ENCODE results near the gene NBPF1.
"Not testable (repeated sequence)": the region's sequence is repeated elsewhere in the genome, so short reads cannot be mapped to it uniquely, and the experiment has no call there.

Gene NBPF1

DNA sequence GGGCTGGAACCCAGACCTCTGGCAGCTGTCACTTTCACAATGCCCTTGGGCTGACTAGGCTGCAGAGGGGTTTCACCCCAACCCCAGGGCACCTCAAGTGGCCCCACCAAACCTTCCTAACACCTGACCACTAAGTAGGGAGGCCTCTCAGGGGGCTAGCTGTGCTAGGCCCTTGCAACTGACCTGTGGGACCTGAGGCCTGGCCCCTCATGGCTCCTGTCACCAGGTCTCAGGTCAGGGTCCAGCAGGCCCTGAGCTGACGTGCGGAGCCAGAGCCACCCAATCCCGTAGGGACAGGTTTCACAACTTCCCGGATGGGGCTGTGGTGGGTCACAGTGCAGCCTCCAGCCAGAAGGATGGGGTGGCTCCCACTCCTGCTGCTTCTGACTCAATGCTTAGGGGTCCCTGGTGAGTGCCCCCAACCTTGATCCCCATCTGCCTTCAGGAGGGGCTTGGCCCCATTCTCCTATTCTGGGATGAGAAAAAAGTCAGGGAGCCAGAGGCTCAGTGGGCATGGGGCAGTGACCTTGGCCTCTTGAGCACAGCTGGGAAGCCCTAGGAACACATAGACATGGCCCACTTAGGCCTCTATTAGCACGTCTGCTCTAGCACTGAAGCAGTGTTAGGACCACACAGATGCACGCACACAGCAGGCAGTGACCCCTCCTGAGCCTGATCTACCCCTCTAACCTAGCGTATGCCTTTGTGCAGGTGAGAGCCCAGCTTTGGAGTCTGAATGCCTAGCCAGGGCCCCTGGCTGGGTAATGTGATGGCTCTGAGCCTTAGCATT lies 32.1 kb upstream of the NBPF1 start:
- peak; percentile 27 to 30 for DNase-seq (ENCODE audit: low spot score in 2 of 2)
- not testable (repeated sequence) for H3K27me3 Mint-ChIP-seq; ATAC-seq (replicated peaks; ENCODE audit: extremely low read depth, poor library complexity, severe bottlenecking)

DNA sequence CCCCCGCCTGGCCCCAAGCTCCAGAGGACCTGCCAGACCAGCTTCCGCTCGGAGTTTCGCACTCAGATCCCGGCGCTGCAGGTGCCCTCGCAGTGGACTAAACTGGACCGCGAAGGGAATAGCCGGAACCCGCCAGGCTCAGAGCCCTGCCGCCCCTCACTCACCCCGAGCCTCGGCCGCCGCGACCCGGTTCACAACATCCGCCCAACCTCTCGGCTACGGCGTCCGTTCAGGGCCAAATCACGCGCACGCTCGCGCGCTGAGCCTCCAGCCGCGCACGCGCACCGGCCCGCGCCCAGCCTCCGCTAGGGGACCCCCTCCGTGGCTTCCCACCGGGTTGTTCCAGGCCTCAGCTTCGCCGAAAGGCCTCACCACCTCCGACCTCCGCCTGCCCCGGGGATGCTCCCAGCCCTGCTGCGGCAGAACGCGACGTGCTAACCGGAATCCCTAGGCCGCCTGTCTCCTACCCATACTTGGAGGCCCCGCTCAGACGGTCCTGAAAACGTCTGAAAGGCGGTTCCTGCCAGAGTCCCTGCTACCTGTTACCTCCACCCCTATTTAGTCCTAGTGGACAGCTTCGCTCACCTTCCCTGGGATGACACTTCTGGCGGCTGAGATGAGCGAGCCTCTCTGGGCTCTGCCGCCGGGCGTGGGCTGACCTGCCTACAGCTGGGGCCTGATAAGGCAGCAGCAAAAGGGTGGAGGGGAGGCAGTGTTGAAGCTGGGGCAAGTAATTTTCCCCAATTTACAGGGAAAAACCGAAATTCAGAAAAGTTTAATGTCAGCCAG lies 31.3 kb upstream of the NBPF1 start:
- DNase-seq (ENCODE audit: low spot score in 2 of 2) (peak; percentile 97 to 99), ATAC-seq (replicated peaks; ENCODE audit: extremely low read depth, poor library complexity, severe bottlenecking) (peak; percentile 84)
- H3K27ac Mint-ChIP-seq (ENCODE audit: low read depth); H3K9me3 Mint-ChIP-seq; H3K36me3 Mint-ChIP-seq (ENCODE audit: insufficient read depth); H3K4me1 Mint-ChIP-seq; H3K4me3 Mint-ChIP-seq; H3K27me3 Mint-ChIP-seq: not testable (repeated sequence)

More for the DNA sequence above, 32.1 kb upstream of the NBPF1 start:
- not testable (repeated sequence) for H3K9me3 Mint-ChIP-seq; H3K4me3 Mint-ChIP-seq; H3K4me1 Mint-ChIP-seq; H3K27ac Mint-ChIP-seq (ENCODE audit: low read depth); H3K36me3 Mint-ChIP-seq (ENCODE audit: insufficient read depth)

DNA sequence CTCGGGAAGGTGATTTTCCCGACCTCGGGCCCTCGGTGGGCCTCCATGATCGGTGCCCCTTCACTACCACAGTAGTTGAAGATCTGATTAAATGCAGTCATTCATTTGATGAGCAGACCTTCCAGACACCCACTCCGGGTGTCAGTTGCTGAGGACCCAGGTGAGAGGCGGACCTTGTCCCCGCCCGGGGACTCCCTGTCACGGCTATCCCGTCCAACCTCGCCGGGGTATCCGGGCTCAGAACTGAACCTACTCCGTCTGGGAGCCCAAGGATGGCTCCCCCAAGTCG lies 30.8 kb upstream of the NBPF1 start:
- Mint-ChIP-seq H3K4me1 (no peaks in the 10 kb centered on the region), H3K27me3 (no peaks in the 10 kb centered on the region)
- peak; percentile 40 for ATAC-seq (replicated peaks; ENCODE audit: extremely low read depth, poor library complexity, severe bottlenecking)

DNA sequence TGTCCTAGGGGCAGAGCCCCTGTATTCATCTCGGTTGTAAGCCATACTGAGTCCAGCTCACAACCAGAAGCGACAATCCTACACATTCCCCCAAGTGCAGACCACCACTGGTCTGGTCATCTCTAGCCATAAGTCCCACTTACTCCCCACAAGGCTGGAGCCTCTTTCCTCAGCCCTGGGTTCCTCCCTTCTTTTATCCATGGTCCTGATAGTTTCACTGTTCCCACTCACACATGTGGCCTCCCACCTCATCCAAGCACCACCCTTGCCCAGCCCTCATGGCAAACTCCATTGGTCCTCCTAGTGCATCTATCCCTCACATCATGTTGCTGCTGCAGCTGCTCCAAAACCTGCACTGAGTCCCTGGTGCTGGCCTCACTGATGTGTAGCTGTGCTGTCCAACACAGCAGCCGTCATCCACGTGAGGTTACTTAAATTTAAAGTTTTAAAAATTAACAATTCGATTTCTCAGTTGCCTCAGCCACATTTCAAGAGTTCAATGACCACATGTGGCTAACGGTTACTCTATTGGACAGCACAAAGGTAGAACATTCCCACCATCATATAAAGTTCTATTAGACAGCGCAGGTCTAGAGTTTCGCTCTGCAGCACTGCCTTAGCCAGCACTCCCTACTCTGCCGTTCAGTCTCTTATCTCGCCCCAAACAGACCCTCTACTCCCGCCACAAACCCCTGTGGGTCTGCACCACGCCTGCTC lies 30.3 kb upstream of the NBPF1 start:
- H3K27ac Mint-ChIP-seq (ENCODE audit: low read depth); H3K9me3 Mint-ChIP-seq; H3K4me1 Mint-ChIP-seq; H3K36me3 Mint-ChIP-seq (ENCODE audit: insufficient read depth); H3K27me3 Mint-ChIP-seq; H3K4me3 Mint-ChIP-seq: not testable (repeated sequence)
- peak; percentile 11 to 24 for DNase-seq (ENCODE audit: low spot score in 2 of 2)
- peak; percentile 4 for ATAC-seq (replicated peaks; ENCODE audit: extremely low read depth, poor library complexity, severe bottlenecking)

More for the DNA sequence above, 30.8 kb upstream of the NBPF1 start:
- Mint-ChIP-seq H3K4me3 (no peak overlapping the region), H3K36me3 (ENCODE audit: insufficient read depth) (no peaks in the 10 kb centered on the region), H3K27ac (ENCODE audit: low read depth) (no peak overlapping the region), H3K9me3 (no peaks in the 10 kb centered on the region)
- DNase-seq (ENCODE audit: low spot score in 2 of 2) = no peak

DNA sequence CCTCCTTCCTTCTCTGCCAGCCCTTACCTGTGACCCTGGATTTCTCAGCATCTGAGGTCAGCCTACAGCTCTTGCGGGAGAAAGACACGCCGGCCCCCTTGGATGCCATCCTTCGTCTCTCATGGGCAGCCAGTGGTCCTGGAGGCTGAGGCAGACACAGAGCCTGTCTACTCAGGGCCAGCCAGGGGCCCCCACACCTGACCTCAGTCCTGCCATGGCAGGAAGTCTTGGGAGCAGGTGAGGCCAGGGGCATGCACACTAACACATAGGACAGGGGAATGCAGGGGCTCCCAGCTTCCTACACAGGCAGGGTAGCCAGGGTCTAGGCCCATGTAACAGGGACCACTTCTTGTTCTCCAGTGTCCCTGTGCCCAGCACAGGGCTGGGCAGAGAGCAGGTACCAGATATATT lies 29.6 kb upstream of the NBPF1 start:
- H3K4me3 Mint-ChIP-seq; H3K36me3 Mint-ChIP-seq (ENCODE audit: insufficient read depth); H3K27me3 Mint-ChIP-seq; H3K9me3 Mint-ChIP-seq; ATAC-seq (replicated peaks; ENCODE audit: extremely low read depth, poor library complexity, severe bottlenecking); H3K27ac Mint-ChIP-seq (ENCODE audit: low read depth); H3K4me1 Mint-ChIP-seq: not testable (repeated sequence)
- peak; percentile 11 to 15 for DNase-seq (ENCODE audit: low spot score in 2 of 2)

DNA sequence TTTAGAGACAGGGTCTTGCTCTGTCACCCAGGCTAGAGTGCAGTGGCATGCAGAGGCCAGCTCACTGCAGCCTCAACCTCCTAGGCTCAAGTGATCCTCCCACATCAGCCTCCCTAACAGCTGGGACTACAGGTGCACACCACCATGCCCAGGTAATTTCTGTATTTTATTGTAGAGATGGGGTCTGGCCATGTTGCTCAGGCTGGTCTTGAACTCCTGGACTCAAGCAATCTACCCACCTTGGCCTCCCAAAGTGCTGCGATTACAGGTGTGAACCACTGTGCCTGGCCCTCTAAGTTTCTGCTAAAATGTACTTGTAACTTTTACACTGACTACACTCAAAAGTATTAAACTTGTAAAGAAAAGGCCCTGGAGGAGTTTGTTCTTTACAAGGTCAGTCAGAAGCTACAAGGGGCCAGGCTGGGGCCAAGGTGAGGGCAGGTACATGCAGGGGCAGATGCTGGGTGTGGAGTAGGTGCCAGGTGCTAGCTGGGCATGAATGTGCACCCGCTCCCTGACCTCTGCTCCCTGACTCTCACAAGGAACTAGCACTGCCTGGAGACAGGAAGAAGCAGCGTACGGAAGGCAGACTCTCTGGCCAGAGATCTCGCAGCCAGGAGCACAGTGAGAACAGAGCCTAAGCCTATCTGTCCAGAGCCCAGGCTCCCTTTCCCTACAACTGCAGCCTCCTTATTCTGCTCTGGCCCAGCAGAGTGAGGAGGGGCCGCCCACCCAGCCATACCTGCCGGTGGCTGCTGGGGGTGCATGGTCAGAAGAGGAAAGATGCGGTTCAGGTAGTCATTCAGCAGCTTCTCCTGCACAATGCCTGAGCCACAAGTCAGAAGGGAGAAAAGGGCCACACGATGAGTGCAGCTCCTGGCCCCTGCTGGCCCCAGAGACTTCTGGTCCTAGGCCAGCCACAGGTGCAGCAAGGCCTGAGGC lies 28.9 kb upstream of the NBPF1 start:
- not testable (repeated sequence) for H3K36me3 Mint-ChIP-seq (ENCODE audit: insufficient read depth); H3K4me3 Mint-ChIP-seq; H3K4me1 Mint-ChIP-seq; H3K27me3 Mint-ChIP-seq; H3K9me3 Mint-ChIP-seq; ATAC-seq (replicated peaks; ENCODE audit: extremely low read depth, poor library complexity, severe bottlenecking); H3K27ac Mint-ChIP-seq (ENCODE audit: low read depth)
- peak; percentile 10 to 13 for DNase-seq (ENCODE audit: low spot score in 2 of 2)

DNA sequence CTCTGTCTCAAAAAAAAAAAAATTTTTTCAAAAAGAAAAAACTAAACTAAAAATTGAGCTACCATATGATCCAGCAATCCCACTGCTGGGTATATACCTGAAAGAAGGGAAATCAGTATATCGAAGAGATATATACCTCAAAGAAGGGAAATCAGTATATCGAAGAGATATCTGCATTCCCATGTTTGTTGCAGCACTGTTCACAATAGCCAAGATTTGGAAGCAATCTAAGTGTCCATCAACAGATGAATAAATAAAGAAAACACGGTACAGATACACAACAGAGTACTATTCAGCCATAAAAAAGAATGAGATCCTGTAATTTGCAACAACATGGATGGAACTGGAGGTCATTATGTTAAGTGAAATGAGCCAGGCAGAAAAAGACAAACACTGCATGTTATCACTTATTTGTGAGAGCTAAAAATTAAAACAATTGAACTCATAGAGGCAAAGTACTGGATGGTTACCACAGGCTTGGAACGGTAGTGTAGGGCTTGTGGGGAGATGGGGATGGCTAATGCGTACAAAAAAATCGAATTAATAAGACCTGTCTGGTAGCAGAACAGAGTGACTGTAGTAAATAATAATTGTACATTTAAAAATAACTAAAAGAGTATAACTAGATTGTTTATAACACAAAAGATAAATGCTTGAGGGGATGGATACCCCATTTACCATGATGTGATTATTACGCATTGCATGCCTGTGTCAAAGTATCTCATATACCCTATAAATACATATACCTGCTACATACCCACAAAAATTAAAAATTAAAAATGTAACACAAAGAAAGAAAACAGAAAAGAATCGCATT lies 28.0 kb upstream of the NBPF1 start:
- ATAC-seq (replicated peaks; ENCODE audit: extremely low read depth, poor library complexity, severe bottlenecking); H3K9me3 Mint-ChIP-seq; H3K27ac Mint-ChIP-seq (ENCODE audit: low read depth); H3K36me3 Mint-ChIP-seq (ENCODE audit: insufficient read depth); H3K4me1 Mint-ChIP-seq; H3K4me3 Mint-ChIP-seq; H3K27me3 Mint-ChIP-seq: not testable (repeated sequence)
- peak in 1 of 2 donors; percentile 1 for DNase-seq (ENCODE audit: low spot score in 2 of 2)

DNA sequence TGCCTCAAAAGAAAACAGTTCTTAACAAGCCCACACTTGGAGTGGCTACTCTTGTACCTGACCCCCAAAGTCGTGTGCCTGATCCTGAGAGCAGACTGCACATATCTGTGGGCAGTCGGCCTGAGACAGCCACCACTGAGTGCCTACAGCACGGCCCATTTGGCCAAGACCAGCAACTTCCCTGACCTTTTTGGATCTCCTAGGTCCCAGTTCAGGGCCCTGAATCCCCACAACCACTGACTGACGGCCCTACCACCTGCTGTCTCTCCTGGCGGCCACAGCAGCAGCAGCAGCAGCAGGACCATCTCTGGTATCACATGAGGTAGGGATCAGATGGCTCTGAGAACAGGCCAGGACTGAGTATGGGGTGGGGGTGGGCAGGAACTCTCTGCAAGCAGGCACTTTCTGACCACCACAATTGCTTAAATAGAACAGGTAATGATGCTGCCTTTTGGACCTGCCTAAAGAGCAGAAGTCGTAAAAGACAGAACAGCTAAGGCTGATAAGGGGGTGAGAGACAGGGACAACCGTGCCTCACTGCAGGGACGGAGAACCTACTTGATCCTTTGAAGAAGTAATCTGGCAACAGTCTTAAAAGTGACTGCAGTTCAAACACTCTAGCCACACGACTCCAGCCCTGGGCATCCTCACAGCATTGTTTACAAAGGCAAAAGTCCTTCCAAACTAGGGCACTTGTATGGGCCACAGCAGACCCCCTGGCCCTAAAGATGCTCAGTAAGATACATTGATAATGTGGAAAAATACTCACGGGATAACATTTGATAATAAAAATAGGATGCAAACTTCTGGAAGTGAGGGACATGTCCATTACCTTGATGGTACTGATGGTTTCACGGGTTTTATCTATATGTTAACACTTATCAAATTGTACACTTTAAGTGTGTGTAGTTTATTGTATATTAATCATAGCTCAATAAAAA lies 26.0 kb upstream of the NBPF1 start:
- peak; percentile 9 to 17 for DNase-seq (ENCODE audit: low spot score in 2 of 2)
- H3K4me1 Mint-ChIP-seq; ATAC-seq (replicated peaks; ENCODE audit: extremely low read depth, poor library complexity, severe bottlenecking); H3K36me3 Mint-ChIP-seq (ENCODE audit: insufficient read depth); H3K27ac Mint-ChIP-seq (ENCODE audit: low read depth); H3K27me3 Mint-ChIP-seq; H3K4me3 Mint-ChIP-seq; H3K9me3 Mint-ChIP-seq: not testable (repeated sequence)

DNA sequence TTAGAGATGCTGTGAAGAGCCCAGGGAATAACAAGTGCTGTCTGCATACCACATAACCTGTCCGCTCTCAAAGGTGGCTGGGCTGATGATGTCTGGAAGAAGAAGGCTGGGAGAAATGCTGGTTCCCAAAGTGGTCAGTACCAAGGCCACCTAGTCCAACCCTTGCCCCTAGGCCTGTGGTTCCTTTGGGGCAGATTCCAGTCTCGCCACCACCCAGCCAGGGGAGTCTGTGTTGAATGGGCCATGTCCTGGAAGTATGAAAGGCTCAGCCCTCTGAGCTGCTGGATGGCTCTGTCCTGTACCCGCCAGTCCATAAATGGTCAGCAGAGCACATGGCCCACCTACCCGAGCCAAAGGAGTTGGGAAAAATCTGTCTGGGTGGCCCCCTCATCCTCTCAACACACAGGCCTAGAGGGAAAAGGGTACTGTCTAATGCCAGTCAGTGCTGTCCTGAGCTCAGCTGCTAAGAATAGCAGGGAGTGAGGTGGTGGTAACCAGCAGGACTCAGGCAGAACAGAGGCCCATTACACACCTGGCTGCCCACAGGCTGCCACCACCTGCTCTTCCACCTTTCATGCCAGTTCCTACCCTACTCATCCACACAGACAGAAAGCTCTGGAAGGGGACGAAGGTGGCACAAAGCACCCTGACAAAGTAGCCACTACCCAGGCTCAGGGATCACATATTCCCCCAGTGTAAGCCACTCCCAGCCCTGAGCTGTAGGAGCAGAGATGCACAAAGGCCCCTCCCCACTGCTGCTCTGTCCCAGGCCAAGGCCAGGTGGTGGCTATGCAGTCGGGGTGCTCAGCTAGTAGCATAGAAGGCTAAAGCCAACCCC lies 24.8 kb upstream of the NBPF1 start:
- H3K4me1 Mint-ChIP-seq; H3K9me3 Mint-ChIP-seq; H3K27me3 Mint-ChIP-seq; H3K4me3 Mint-ChIP-seq; ATAC-seq (replicated peaks; ENCODE audit: extremely low read depth, poor library complexity, severe bottlenecking); H3K27ac Mint-ChIP-seq (ENCODE audit: low read depth): not testable (repeated sequence)
- peaks cover 17% of the 10 kb centered on the region for H3K36me3 Mint-ChIP-seq (ENCODE audit: insufficient read depth)
- DNase-seq (ENCODE audit: low spot score in 2 of 2) = peak in 1 of 2 donors; percentile 14

DNA sequence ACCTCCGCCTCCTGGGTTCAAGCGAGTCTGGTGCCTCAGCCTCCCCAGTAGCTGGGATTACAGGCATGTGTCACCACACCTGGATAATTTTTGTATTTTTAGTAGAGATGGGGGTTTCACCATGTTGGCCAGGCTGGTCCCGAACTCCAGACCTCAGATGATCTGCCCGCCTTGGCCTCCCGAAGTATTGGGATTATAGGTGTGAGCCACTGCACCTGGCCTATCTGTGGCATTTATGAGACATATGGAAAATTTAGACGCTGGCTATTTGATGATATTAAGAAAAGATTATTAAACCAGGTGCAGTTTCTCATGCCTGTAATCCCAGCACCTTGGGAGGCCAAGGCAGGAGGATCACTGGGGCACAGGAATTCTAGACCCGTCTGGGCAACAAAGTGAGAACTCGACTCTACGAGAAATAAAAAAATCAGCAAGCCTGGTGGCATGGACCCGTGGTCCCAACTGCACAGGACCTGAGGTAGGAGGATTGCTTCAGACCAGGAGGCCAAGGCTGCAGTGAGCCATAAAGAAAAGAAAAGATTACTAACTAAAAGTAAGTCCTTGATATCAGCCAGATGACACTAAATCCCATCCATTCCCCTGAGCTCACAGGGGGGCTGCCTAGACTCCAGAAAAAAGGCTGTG lies 23.3 kb upstream of the NBPF1 start:
- not testable (repeated sequence) for H3K27me3 Mint-ChIP-seq; H3K4me1 Mint-ChIP-seq; H3K27ac Mint-ChIP-seq (ENCODE audit: low read depth); ATAC-seq (replicated peaks; ENCODE audit: extremely low read depth, poor library complexity, severe bottlenecking); H3K4me3 Mint-ChIP-seq; H3K9me3 Mint-ChIP-seq
- peak in 1 of 2 donors; percentile 13 for DNase-seq (ENCODE audit: low spot score in 2 of 2)
- peaks cover 23% of the 10 kb centered on the region for H3K36me3 Mint-ChIP-seq (ENCODE audit: insufficient read depth)
